Adrenal gland (tissue), 12 donors: ENCODE measurements around the gene SLC35F6. TPM values are rescaled to one million over a fixed set of nuclear protein-coding genes. Genes with fewer than 3 reads are reported as not detected.

ENCODE experiments used
- DNase-seq, 7 donors: peaks; one replicate each; pipeline ENCODE4 v3.0.0-alpha.2; 2019 to 2020
- H3K27ac ChIP-seq, 5 donors: fragments of 200-600 bp; sonication (generic) in 4 of 5; 1 replicate in 3 of 5; 2 replicates in 2 of 5; pipeline versions ENCODE4 v1.5.1 to v1.8.0; 2016 to 2020; ENCODE audit warnings: mild to moderate bottlenecking in 1 of 5
- H3K27me3 ChIP-seq: fragments of 200-600 bp; 2 replicates; pipeline ENCODE4 v1.8.0; 2021
- H3K36me3 ChIP-seq, 2 donors: fragments of 200-600 bp; replicated peaks in 1 of 2; 1 replicate in 1 of 2; 2 replicates in 1 of 2; pipeline versions ENCODE4 v1.5.1 to v1.8.0; 2018 to 2022
- H3K4me1 ChIP-seq, 2 donors: fragments of 200-600 bp; replicated peaks in 1 of 2; 1 replicate in 1 of 2; 2 replicates in 1 of 2; pipeline versions ENCODE4 v1.5.1 to v1.8.0; 2018 to 2021
- H3K4me3 ChIP-seq, 4 donors: fragments of 200-600 bp; sonication (generic) in 3 of 4; one replicate each; pipeline ENCODE4 v1.5.1; 2016 to 2018
- H3K9me3 ChIP-seq, 3 donors: fragments of 200-600 bp; sonication (generic) in 1 of 3; replicated peaks in 1 of 3; 1 replicate in 2 of 3; 2 replicates in 1 of 3; pipeline versions ENCODE4 v1.5.1 to v1.8.0; 2016 to 2021
- CTCF ChIP-seq, 6 experiments: fragments of 450-650 bp in 4 of 6; fragments of 200-600 bp in 2 of 6; sonication (generic) in 1 of 6; IDR thresholded peaks; 1 replicate in 5 of 6; 2 replicates in 1 of 6; pipeline versions ENCODE4 v1.5.1 to v1.8.0; 2016 to 2021; ENCODE audit warnings: antibody characterized with exemption in 6 of 6, mild to moderate bottlenecking in 2 of 6, moderate library complexity in 1 of 6
- POLR2A ChIP-seq, 2 donors: fragments of 450-650 bp; IDR thresholded peaks; one replicate each; pipeline ENCODE4 v1.6.1; 2017; ENCODE audit warnings: antibody characterized with exemption in 2 of 2, mild to moderate bottlenecking in 2 of 2, moderate library complexity in 1 of 2
- WGBS, 4 donors: extraction: QIAGEN DNeasy Blood & Tissue Kit in 2 of 4; methylation state at CpG; one replicate each; pipeline versions ENCODE4 v1.1.5 to v1.1.7; 2013 to 2017; 5-methylcytosine and 5-hydroxymethylcytosine counted together
- intact Hi-C, 2 donors: fragments of 100-400 bp; cut with DNase I; formaldehyde crosslinking; loops; one replicate each; pipeline versions ENCODE4 v1.14.1 to v1.15.0; 2022 to 2023
- polyA plus RNA-seq, 3 donors: library from polyadenylated mRNA; stranded (reverse); fragments of 200-250 nt in 2 of 3; fragments of 350-450 nt in 1 of 3; fragmentation: Illumina TruSeq in 1 of 3; extraction: RNeasy Lipid Tissue Mini Kit (QIAGEN cat#74804) in 1 of 3; gene quantifications; one replicate each; pipeline ENCODE4 v1.2.3, GENCODE V29; 2013 to 2014
- total RNA-seq, 9 donors: library from RNA; depleted of rRNA in 4 of 9; stranded (reverse); fragments of >200 nt in 4 of 9; fragments of 120-200 nt in 1 of 9; fragmentation: NEBNext Ultra II Directional in 1 of 9; extraction: Animal tissue kit (Norgen Biotek cat#: 25700) in 1 of 9; gene quantifications; one replicate each; pipeline versions ENCODE4 v1.1.0 to v1.2.4, GENCODE V29; 2013 to 2023
- donor health status: healthy with polysubstance abuse.
- donor health status: Bipolar disorder and iron deficiency.
- donor health status: DM: yes; HTN: yes; CAD: no.
- donor health status: DM: no; HTN: no; CAD: no.
- donor health status: DM: no; HTN: no; CAD: no.
- donor health status: DM: yes; HTN: yes; CAD: no.

The SLC35F6 gene
- total and polyA plus RNA-seq, 12 donors, result 20.0 to 92.4 (median 56.7) TPM

GRCh38 chr2:26767894-26768487, 3.9 kb downstream of the SLC35F6 start:
- no peak for DNase-seq
- Histone ChIP-seq H3K4me1 (peaks cover 44 to 79% of the 10 kb centered on the region in 2 donors), H3K27ac (peak overlapping the region in 3 of 5 donors; percentile 18 to 84 (median 34)), H3K9me3 (no peaks in the 10 kb centered on the region), H3K27me3 (no peaks in the 10 kb centered on the region), H3K36me3 (no peaks in the 10 kb centered on the region), H3K4me3 (no peak overlapping the region)
- intact Hi-C loops, result no loop called here
- TF ChIP-seq POLR2A (IDR thresholded peaks at IDR 0.05) (no peak), CTCF (IDR thresholded peaks at IDR 0.05) (no peak)
- 95 to 100% (median 97%) methylated on average over 4 to 5 of the region's 5 CpGs for whole genome bisulfite sequencing, 4 donors

GRCh38 chr2:26768759-26769088, 4.6 kb downstream of the SLC35F6 start:
- H3K36me3 ChIP-seq, result peaks cover 0 to 1% of the 10 kb centered on the region in 2 donors
- H3K27me3 ChIP-seq, result no peaks in the 10 kb centered on the region
- no peaks in the 10 kb centered on the region for H3K9me3 ChIP-seq
- no peak for TF ChIP-seq POLR2A (IDR thresholded peaks at IDR 0.05)
- peak overlapping the region in 4 of 5 donors; percentile 9 to 85 (median 71) for H3K27ac ChIP-seq
- DNase-seq, result no peak
- 92 to 98% (median 96%) methylated on average over 3 of the region's 3 CpGs for WGBS, 4 donors
- intact Hi-C loops, result no loop called here
- peaks cover 42 to 85% of the 10 kb centered on the region in 2 donors for H3K4me1 ChIP-seq
- H3K4me3 ChIP-seq, result no peak overlapping the region

GRCh38 chr2:26769089-26769761, 5.1 kb downstream of the SLC35F6 start:
- peak overlapping the region in 4 of 5 donors; percentile 38 to 85 (median 71) for H3K27ac ChIP-seq

GRCh38 chr2:26770986-26771586, 7.0 kb downstream of the SLC35F6 start:
- intact Hi-C loops, result no loop called here
- Histone ChIP-seq H3K36me3 (peaks cover 0 to 25% of the 10 kb centered on the region in 2 donors), H3K4me1 (peaks cover 37 to 71% of the 10 kb centered on the region in 2 donors), H3K27ac (peak overlapping the region; percentile 10 to 84 (median 73)), H3K9me3 (no peaks in the 10 kb centered on the region), H3K27me3 (no peaks in the 10 kb centered on the region), H3K4me3 (no peak overlapping the region)
- WGBS, 4 donors, result 71 to 80% (median 76%) methylated on average over 3 to 6 of the region's 6 CpGs
- no peak for TF ChIP-seq POLR2A (IDR thresholded peaks at IDR 0.05)
- peak in 4 of 6 experiments; percentile 10 to 33 (median 20) for TF ChIP-seq CTCF (IDR thresholded peaks at IDR 0.05)
- peak; percentile 89 to 98 (median 96) for DNase-seq

More at GRCh38 chr2:26769089-26769761, 5.1 kb downstream of the SLC35F6 start:
- Histone ChIP-seq H3K4me1 (peaks cover 41 to 85% of the 10 kb centered on the region in 2 donors), H3K9me3 (no peaks in the 10 kb centered on the region), H3K27me3 (no peaks in the 10 kb centered on the region), H3K4me3 (no peak overlapping the region), H3K36me3 (peaks cover 0 to 6% of the 10 kb centered on the region in 2 donors)
- 33 to 64% (median 40%) methylated on average over 7 to 14 of the region's 14 CpGs for WGBS, 4 donors
- intact Hi-C loops, result no loop called here
- peak; percentile 64 to 88 (median 86) for DNase-seq
- TF ChIP-seq CTCF (IDR thresholded peaks at IDR 0.05), result no peak
- TF ChIP-seq POLR2A (IDR thresholded peaks at IDR 0.05), result no peak
